LHCN-M2 (cell line): ENCODE measurements around the gene MTSS2. TPM values are rescaled to one million over a fixed set of nuclear protein-coding genes. Genes with fewer than 3 reads are reported as not detected.
"Not testable (repeated sequence)": the region's sequence is repeated elsewhere in the genome, so short reads cannot be mapped to it uniquely, and the experiment has no call there.

Experiments
- DNase-seq: peaks from one replicate; pipeline ENCODE4 v3.0.0-alpha.2; 2012; ENCODE audit warnings: low read depth
- total RNA-seq: library from RNA; depleted of rRNA; stranded (reverse); fragments of >200 nt; gene quantifications from 2 replicates; pipeline ENCODE4 v1.2.3, GENCODE V29; 2014

MTSS2 gene
- total RNA-seq, 1 experiment from 2014 or later: 129 TPM

GRCh38 chr16:70674221-70675014, 11.4 kb downstream of the MTSS2 start:
- DNase-seq: no peak

GRCh38 chr16:70670938-70671337, 14.9 kb downstream of the MTSS2 start:
- not testable (repeated sequence) for DNase-seq

- no peak for DNase-seq
Measured at GRCh38 chr16:70670175-70670574, 15.7 kb downstream of the MTSS2 start.

- no peak for DNase-seq
Measured at GRCh38 chr16:70665806-70666735, 19.8 kb downstream of the MTSS2 start.

GRCh38 chr16:70665113-70665694, 20.6 kb downstream of the MTSS2 start:
- no peak for DNase-seq

- DNase-seq: no peak
Measured at GRCh38 chr16:70664325-70665112, 21.3 kb downstream of the MTSS2 start.

- no peak for DNase-seq
Measured at GRCh38 chr16:70663524-70664324, 22.1 kb downstream of the MTSS2 start.

- no peak for DNase-seq
Measured at GRCh38 chr16:70662991-70663523, 22.8 kb downstream of the MTSS2 start.

- peak; percentile 35 for DNase-seq
Measured at GRCh38 chr16:70661918-70662641, 23.8 kb downstream of the MTSS2 start.

- DNase-seq: no peak
Measured at GRCh38 chr16:70661534-70661917, 24.3 kb downstream of the MTSS2 start.

- DNase-seq: no peak
Measured at GRCh38 chr16:70660672-70661350, 25.0 kb downstream of the MTSS2 start.

GRCh38 chr16:70659953-70660671, 25.7 kb downstream of the MTSS2 start:
- no peak for DNase-seq

GRCh38 chr16:70659546-70659945, 26.3 kb downstream of the MTSS2 start:
- no peak for DNase-seq

- DNase-seq: no peak
Measured at GRCh38 chr16:70658921-70659320, 26.9 kb downstream of the MTSS2 start.

GRCh38 chr16:70657956-70658355, 27.9 kb downstream of the MTSS2 start:
- DNase-seq: peak; percentile 84

- no peak for DNase-seq
Measured at GRCh38 chr16:70656712-70657263, 29.1 kb downstream of the MTSS2 start.

GRCh38 chr16:70656065-70656711, 29.7 kb downstream of the MTSS2 start:
- DNase-seq: no peak
